HCT116 (cell line): Measurements from ENCODE around the gene TMEM134. TPM values are rescaled to one million over a fixed set of nuclear protein-coding genes. Genes with fewer than 3 reads are reported as not detected.

Source experiments
- ATAC-seq: fragments of 200-7000 bp; cut with Tn5 transposase; 2 replicates; pipeline ENCODE4 v1.9.1; 2020; ENCODE audit warnings: mild to moderate bottlenecking, moderate library complexity
- BruUV-seq: library from RNA; stranded (reverse); fragments of 400-500 nt; replicated peaks from 2 replicates; lab custom pipeline; 2021; lab: Mats Ljungman, UMichigan
- CTCF ChIA-PET: fragments of 300-600 bp; sonication (Branson Sonifier 250); formaldehyde crosslinking; loops from one replicate; lab custom pipeline; 2021; ENCODE audit warnings: antibody characterized with exemption; lab: Charles Lee
- POLR2A ChIA-PET: fragments of 300-600, 350-600 bp; sonication (Branson Sonifier 250); formaldehyde crosslinking; loops from one replicate; lab custom pipeline; 2021; ENCODE audit warnings: antibody characterized with exemption; lab: Charles Lee
- RAD21 ChIA-PET, 2 experiments: fragments of 300-600 bp; sonication (Branson Sonifier 250); formaldehyde crosslinking; loops; one replicate each; lab custom pipeline; 2023; ENCODE audit warnings: low total read pairs in 2 of 2; ENCODE audit not compliant: uncharacterized antibody in 2 of 2, unreplicated experiment in 2 of 2, low non-redundant PET in 1 of 2; lab: Charles Lee
- DNase-seq: peaks from one replicate; pipeline ENCODE4 v3.0.0-alpha.2; 2010; ENCODE audit warnings: low read depth, low spot score
- H2AFZ ChIP-seq: fragments of 200-600 bp; shearing (Covaris generic), sonication (generic); 2 replicates; pipeline ENCODE4 v1.6.1; 2017; ENCODE audit warnings: low read depth, mixed run types, mixed read lengths, antibody characterized with exemption, low read length; ENCODE audit not compliant: poor library complexity, severe bottlenecking
- H3K27ac ChIP-seq: 2 replicates; pipeline ENCODE4 v1.5.1; 2012; ENCODE audit warnings: low read depth, low read length
- H3K27me3 ChIP-seq: fragments of 200-600 bp; sonication (generic); 2 replicates; pipeline ENCODE4 v1.6.1; 2016; ENCODE audit warnings: mixed run types, low read length, mixed read lengths; ENCODE audit not compliant: insufficient read depth
- H3K36me3 ChIP-seq, 2 experiments: fragments of 200-500 bp in 1 of 2; fragments of 200-600 bp in 1 of 2; sonication (Bioruptor generic) in 1 of 2; sonication (generic) in 1 of 2; 2 replicates each; pipeline versions ENCODE4 v1.5.1 to v1.6.1; 2014 to 2016; ENCODE audit warnings: low read length in 2 of 2, inconsistent platforms in 1 of 2, mixed read lengths in 1 of 2, mixed run types in 1 of 2; ENCODE audit not compliant: insufficient read depth in 2 of 2, control insufficient read depth in 1 of 2
- H3K4me1 ChIP-seq, 2 experiments: fragments of 200-600 bp in 1 of 2; sonication (generic) in 1 of 2; 2 replicates each; pipeline versions ENCODE4 v1.5.1 to v1.6.1; 2012 to 2017; ENCODE audit warnings: low read length in 2 of 2, inconsistent platforms in 1 of 2, mild to moderate bottlenecking in 1 of 2, mixed read lengths in 1 of 2, mixed run types in 1 of 2, moderate library complexity in 1 of 2; ENCODE audit not compliant: insufficient read depth in 2 of 2, control insufficient read depth in 1 of 2
- H3K4me2 ChIP-seq: fragments of 200-600 bp; sonication (generic); 2 replicates; pipeline ENCODE4 v1.6.1; 2017; ENCODE audit warnings: mixed run types, low read length, mixed read lengths
- H3K4me3 ChIP-seq, 2 experiments: fragments of 200-600 bp in 1 of 2; sonication (generic) in 1 of 2; replicated peaks in 1 of 2; 2 replicates each; pipeline ENCODE4 v1.5.1; 2011 to 2016; ENCODE audit warnings: low read length in 2 of 2, control low read depth in 1 of 2, low read depth in 1 of 2, mild to moderate bottlenecking in 1 of 2, mixed read lengths in 1 of 2, mixed run types in 1 of 2
- H3K79me2 ChIP-seq: fragments of 200-600 bp; sonication (generic); 2 replicates; pipeline ENCODE4 v1.6.1; 2017; ENCODE audit warnings: mild to moderate bottlenecking, mixed run types, low read length, moderate library complexity, mixed read lengths; ENCODE audit not compliant: insufficient read depth
- H3K9ac ChIP-seq: fragments of 200-600 bp; sonication (generic); 2 replicates; pipeline ENCODE4 v1.6.1; 2016; ENCODE audit warnings: low read length, mixed read lengths
- H3K9me2 ChIP-seq: fragments of 200-600 bp; sonication (generic), shearing (Covaris generic); 2 replicates; pipeline ENCODE4 v1.6.1; 2017; ENCODE audit warnings: mixed run types, mild to moderate bottlenecking, moderate library complexity; ENCODE audit not compliant: insufficient read depth
- H3K9me3 ChIP-seq, 2 experiments: fragments of 200-500 bp in 1 of 2; fragments of 200-600 bp in 1 of 2; sonication (Bioruptor generic) in 1 of 2; sonication (generic) in 1 of 2; 2 replicates each; pipeline ENCODE4 v1.6.1; 2014 to 2017; ENCODE audit warnings: low read length in 2 of 2, mixed read lengths in 2 of 2, inconsistent platforms in 1 of 2, low read depth in 1 of 2, mild to moderate bottlenecking in 1 of 2, mixed run types in 1 of 2, moderate library complexity in 1 of 2; ENCODE audit not compliant: control insufficient read depth in 1 of 2, insufficient read depth in 1 of 2
- H4K20me1 ChIP-seq: fragments of 200-600 bp; sonication (generic), shearing (Covaris generic); 2 replicates; pipeline ENCODE4 v1.6.1; 2017; ENCODE audit warnings: mixed run types, mild to moderate bottlenecking, moderate library complexity; ENCODE audit not compliant: insufficient read depth
- CBX3 ChIP-seq: IDR thresholded peaks from 2 replicates; pipeline ENCODE4 v1.6.1; 2012; ENCODE audit warnings: low read depth
- CEBPB ChIP-seq: IDR thresholded peaks from 2 replicates; pipeline ENCODE4 v1.6.1; 2012; ENCODE audit warnings: low read depth
- EGR1 ChIP-seq: IDR thresholded peaks from 2 replicates; pipeline ENCODE4 v1.6.1; 2012; ENCODE audit warnings: low read depth
- ELF1 ChIP-seq: IDR thresholded peaks from 2 replicates; pipeline ENCODE4 v1.6.1; 2012; ENCODE audit warnings: low read depth, borderline replicate concordance
- EZH2phosphoT487 ChIP-seq: fragments of 200-600 bp; IDR thresholded peaks from 2 replicates; pipeline ENCODE4 v1.6.1; 2018; ENCODE audit warnings: antibody characterized with exemption, borderline replicate concordance
- POLR2A ChIP-seq: IDR thresholded peaks from 2 replicates; pipeline ENCODE4 v1.7.0; 2011; ENCODE audit warnings: borderline replicate concordance; ENCODE audit not compliant: insufficient read depth, insufficient read length; ENCODE audit errors: extremely low read depth
- POLR2AphosphoS5 ChIP-seq: IDR thresholded peaks from 2 replicates; pipeline ENCODE4 v1.6.1; 2011; ENCODE audit warnings: mild to moderate bottlenecking, low read depth, low read length, moderate library complexity
- RAD21 ChIP-seq: IDR thresholded peaks from 2 replicates; pipeline ENCODE4 v1.6.1; 2012; ENCODE audit warnings: low read depth, mild to moderate bottlenecking
- SIN3A ChIP-seq: IDR thresholded peaks from 2 replicates; pipeline ENCODE4 v1.6.1; 2012; ENCODE audit warnings: low read depth
- SP1 ChIP-seq: IDR thresholded peaks from 2 replicates; pipeline ENCODE4 v1.6.1; 2012; ENCODE audit warnings: low read depth
- ZFX ChIP-seq: fragments of 450-650 bp; IDR thresholded peaks from 2 replicates; pipeline ENCODE4 v1.6.1; 2017
- ZNF274 ChIP-seq: fragments of 200-500 bp; sonication (Bioruptor generic); IDR thresholded peaks from 2 replicates; pipeline ENCODE4 v1.6.1; 2014; ENCODE audit warnings: mild to moderate bottlenecking, low read depth, low read length, inconsistent platforms
- intact Hi-C: fragments of 100-400 bp; cut with micrococcal nuclease; formaldehyde crosslinking; loops from 2 replicates; pipeline ENCODE4 v1.10.0; 2022
- total RNA-seq: library from RNA; stranded (reverse); gene quantifications from one replicate; pipeline ENCODE4 v1.2.1, GENCODE V29; 2021; ENCODE audit not compliant: unreplicated experiment
- TF ChIP-seq, protein P1 (sequence below): IDR thresholded peaks from 2 replicates; pipeline ENCODE4 v1.6.1; 2012
- TF ChIP-seq, protein P2 (sequence below): IDR thresholded peaks from 2 replicates; pipeline ENCODE4 v1.6.1; 2011; ENCODE audit warnings: mild to moderate bottlenecking, low read length, moderate library complexity; ENCODE audit not compliant: insufficient replicate concordance; ENCODE audit errors: extremely low read depth

TMEM134 gene
- total RNA-seq, 1 experiment from 2014 or later: 44.2 TPM

DNA sequence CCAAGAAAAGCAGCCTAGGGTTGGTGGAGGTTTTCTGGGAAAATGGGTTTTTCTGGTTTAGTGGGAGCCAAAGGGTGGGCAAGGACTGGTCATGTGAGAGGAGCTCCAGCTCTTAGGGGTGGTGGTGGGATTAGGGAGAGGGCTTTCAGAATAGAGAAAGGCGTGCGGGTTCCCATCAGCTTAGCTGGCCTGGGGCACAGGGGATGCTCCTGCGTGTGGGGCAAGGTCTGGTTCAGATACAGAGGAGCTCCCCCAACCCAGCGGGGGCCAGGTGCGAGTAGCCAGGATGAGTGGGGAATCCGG, 644 bp downstream of the TMEM134 start:
- intact Hi-C loops: loop anchor here (2.0 to 5.0 kb wide), 2 partner anchors 66 to 116 kb away; partner anchors contain the start of gene POLD4
- Histone ChIP-seq H3K79me2 (peaks cover 15% of the 10 kb centered on the region; the same call in 1 of the 2 replicates), H3K4me2 (peak overlapping the region; percentile 100), H3K27me3 (no peaks in the 10 kb centered on the region), H3K9ac (peak overlapping the region; percentile 95), H3K36me3 (no peaks in the 10 kb centered on the region), H3K9me2 (no peaks in the 10 kb centered on the region), H3K27ac (peak overlapping the region; percentile 88), H4K20me1 (no peaks in the 10 kb centered on the region)
- no TSS peak for BruUV-seq
- ChIA-PET CTCF (interaction anchor here (1.9 kb wide), 1 partner anchor 67 kb away, joined by 8 read pairs; the partner anchor contains the start of gene PPP1CA), RAD21 (interaction anchor here in 1 of 2 experiments (1.4 to 2.2 kb wide), 2 partner anchors 67 to 86 kb away, joined by 3 to 6 read pairs; partner anchors contain the start of gene PPP1CA)
- peak; percentile 0; the same call in 1 of the 2 replicates for ATAC-seq
- no peak for DNase-seq
- TF ChIP-seq SP1 (no peak), POLR2AphosphoS5 (no peak; the same call in 1 of the 2 replicates), EGR1 (no peak), POLR2A (no peak), SIN3A (no peak), CBX3 (no peak), ZFX (no peak), ELF1 (no peak), ZNF274 (no peak), EZH2phosphoT487 (no peak), CEBPB (no peak), RAD21 (no peak)
- TF ChIP-seq, protein P1, sequence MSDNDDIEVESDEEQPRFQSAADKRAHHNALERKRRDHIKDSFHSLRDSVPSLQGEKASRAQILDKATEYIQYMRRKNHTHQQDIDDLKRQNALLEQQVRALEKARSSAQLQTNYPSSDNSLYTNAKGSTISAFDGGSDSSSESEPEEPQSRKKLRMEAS: no peak
- TF ChIP-seq, protein P2, sequence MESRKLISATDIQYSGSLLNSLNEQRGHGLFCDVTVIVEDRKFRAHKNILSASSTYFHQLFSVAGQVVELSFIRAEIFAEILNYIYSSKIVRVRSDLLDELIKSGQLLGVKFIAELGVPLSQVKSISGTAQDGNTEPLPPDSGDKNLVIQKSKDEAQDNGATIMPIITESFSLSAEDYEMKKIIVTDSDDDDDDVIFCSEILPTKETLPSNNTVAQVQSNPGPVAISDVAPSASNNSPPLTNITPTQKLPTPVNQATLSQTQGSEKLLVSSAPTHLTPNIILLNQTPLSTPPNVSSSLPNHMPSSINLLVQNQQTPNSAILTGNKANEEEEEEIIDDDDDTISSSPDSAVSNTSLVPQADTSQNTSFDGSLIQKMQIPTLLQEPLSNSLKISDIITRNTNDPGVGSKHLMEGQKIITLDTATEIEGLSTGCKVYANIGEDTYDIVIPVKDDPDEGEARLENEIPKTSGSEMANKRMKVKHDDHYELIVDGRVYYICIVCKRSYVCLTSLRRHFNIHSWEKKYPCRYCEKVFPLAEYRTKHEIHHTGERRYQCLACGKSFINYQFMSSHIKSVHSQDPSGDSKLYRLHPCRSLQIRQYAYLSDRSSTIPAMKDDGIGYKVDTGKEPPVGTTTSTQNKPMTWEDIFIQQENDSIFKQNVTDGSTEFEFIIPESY: no peak
- TF ChIP-seq, all 23 proteins: peak for 0
- POLR2A ChIA-PET: interaction anchor here (1.0 to 2.1 kb wide), 5 partner anchors 12 to 114 kb away, joined by 3 to 9 read pairs (median 3); partner anchors contain the start of genes AIP and RAD9A
- no peaks in the 10 kb centered on the region for H3K9me3 ChIP-seq
- peaks cover 29 to 50% of the 10 kb centered on the region in 2 experiments for H3K4me1 ChIP-seq
- peak overlapping the region; percentile 82 to 95 for H3K4me3 ChIP-seq
- H2AFZ ChIP-seq: no peak overlapping the region
